Omental fat pad (tissue), 4 donors: ENCODE data around the gene COL4A5. TPM values are rescaled to one million over a fixed set of nuclear protein-coding genes. Genes with fewer than 3 reads are reported as not detected.
"Not testable (repeated sequence)": the region's sequence is repeated elsewhere in the genome, so short reads cannot be mapped to it uniquely, and the experiment has no call there.

ENCODE experiments used
- ATAC-seq: fragments of 150-250 bp; one replicate; pipeline ENCODE4 v1.9.1; 2016; ENCODE audit warnings: mild to moderate bottlenecking, moderate library complexity; ENCODE audit not compliant: low FRiP score
- DNase-seq: peaks from one replicate; pipeline ENCODE4 v3.0.0-alpha.2; 2019; ENCODE audit warnings: low spot score
- total RNA-seq, 4 donors: library from RNA; depleted of rRNA; stranded (reverse); fragments of >200 nt; gene quantifications; one replicate each; pipeline ENCODE4 v1.1.0, GENCODE V29; 2016
- TF ChIP-seq, protein P1 (sequence below), 3 donors: fragments of 450-650 bp; IDR thresholded peaks; one replicate each; pipeline ENCODE4 v1.5.1; 2016 to 2017; ENCODE audit warnings: antibody characterized with exemption in 3 of 3, mild to moderate bottlenecking in 3 of 3, moderate library complexity in 2 of 3

COL4A5 gene
- total RNA-seq, 4 donors from 2014 or later = 7.0 to 29.7 (median 10.7) TPM

- ATAC-seq (no peak), DNase-seq (no peak)
- TF ChIP-seq, protein P1, sequence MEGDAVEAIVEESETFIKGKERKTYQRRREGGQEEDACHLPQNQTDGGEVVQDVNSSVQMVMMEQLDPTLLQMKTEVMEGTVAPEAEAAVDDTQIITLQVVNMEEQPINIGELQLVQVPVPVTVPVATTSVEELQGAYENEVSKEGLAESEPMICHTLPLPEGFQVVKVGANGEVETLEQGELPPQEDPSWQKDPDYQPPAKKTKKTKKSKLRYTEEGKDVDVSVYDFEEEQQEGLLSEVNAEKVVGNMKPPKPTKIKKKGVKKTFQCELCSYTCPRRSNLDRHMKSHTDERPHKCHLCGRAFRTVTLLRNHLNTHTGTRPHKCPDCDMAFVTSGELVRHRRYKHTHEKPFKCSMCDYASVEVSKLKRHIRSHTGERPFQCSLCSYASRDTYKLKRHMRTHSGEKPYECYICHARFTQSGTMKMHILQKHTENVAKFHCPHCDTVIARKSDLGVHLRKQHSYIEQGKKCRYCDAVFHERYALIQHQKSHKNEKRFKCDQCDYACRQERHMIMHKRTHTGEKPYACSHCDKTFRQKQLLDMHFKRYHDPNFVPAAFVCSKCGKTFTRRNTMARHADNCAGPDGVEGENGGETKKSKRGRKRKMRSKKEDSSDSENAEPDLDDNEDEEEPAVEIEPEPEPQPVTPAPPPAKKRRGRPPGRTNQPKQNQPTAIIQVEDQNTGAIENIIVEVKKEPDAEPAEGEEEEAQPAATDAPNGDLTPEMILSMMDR (IDR thresholded peaks at IDR 0.05) = no peak
Measured at GRCh38 chrX:108453841-108454240, 14.2 kb downstream of the COL4A5 start.

DNA sequence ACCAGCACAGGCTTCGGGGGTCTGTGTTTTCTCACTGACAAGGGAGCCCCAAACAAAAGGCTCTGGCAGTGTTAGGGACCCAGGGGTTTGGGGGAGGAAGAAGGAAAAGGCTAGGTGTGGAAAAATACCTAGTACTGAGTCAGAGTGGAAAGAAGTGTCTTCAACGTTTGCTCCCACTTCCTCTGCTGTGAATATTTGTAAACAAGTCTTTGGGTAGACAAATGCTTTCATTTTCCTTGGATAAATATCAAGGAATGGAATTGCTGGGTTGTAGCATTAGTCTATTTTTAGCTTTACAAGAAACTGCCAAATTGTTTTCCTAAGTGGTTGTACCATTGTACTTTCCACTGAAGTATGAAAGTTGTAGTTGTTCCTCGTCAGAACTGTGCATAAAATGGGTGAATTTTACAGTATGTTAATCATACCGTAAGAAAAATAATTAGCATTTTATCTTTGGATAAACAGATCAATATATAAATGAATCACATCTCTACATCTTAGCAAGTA lies 17.4 kb downstream of the COL4A5 start:
- no peak for ATAC-seq
- DNase-seq = no peak
- TF ChIP-seq, protein P1 (IDR thresholded peaks at IDR 0.05) = no peak

- DNase-seq = no peak
- TF ChIP-seq, protein P1 (IDR thresholded peaks at IDR 0.05) = no peak
- ATAC-seq = no peak
Measured at GRCh38 chrX:108464604-108465003, 25.0 kb downstream of the COL4A5 start.

GRCh38 chrX:108468486-108468885 lies 28.8 kb downstream of the COL4A5 start:
- no peak for ATAC-seq
- no peak for DNase-seq
- TF ChIP-seq, protein P1 (IDR thresholded peaks at IDR 0.05) = no peak

DNA sequence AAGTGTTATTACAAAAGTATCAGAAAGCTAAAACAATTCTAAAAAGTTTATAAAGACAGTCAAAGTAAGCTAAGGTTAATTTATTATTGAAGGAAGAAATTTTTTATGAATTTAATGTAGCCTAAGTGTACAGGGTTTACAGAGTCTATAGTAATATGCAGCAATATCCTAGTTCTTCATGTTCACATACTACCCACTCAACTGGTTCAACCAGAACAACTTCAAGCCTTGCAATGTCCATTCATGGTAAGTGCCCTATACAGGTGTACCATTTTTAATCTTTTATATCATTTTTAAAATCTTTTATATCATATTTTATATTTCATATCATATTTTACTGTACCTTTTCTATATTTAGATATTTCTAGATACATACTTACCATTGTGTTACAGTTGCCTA lies 34.3 kb downstream of the COL4A5 start:
- ATAC-seq = no peak
- no peak for DNase-seq
- TF ChIP-seq, protein P1 (IDR thresholded peaks at IDR 0.05) = no peak

DNA sequence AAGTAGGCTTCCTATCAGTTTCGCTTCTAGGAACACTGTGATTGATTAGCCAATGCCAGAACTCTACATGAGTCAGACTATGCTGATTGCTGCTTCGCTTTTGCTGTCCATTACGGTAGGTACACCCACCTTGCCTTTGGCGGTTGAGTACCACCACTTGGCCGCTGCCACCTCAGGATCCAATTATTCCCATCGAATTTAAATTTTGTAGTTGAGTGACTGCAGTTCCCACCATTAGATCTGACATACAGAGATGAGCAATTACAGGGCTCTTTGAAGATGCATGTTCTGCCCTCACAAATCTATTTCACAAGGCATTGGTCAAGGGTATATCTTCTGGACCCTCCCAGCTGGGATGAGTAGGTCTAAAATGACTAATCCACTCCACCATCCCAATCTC lies 41.9 kb downstream of the COL4A5 start:
- not testable (repeated sequence) for ATAC-seq, DNase-seq

GRCh38 chrX:108484251-108484650 lies 44.6 kb downstream of the COL4A5 start:
- TF ChIP-seq, protein P1 (IDR thresholded peaks at IDR 0.05) = no peak
- ATAC-seq (no peak), DNase-seq (no peak)

DNA sequence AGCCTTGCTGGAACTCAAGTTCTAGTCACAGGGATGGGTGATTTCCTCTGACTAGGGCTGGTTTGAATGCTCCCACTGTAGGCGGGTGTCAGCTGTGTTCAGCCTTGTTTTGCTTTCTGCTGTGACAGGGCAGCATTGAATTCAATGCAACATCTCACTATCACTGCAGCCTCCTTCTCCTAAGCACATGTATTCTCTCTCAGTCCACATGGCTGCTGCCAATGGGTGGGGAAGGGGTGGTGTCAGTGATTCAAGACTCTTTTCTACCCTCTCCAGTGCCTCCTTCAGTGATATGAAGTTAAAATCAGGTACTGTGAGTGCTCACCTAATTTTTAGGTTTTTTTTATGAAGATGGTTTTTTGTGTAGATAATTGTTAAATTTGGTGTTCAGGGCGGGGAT lies 46.3 kb downstream of the COL4A5 start:
- ATAC-seq = no peak
- TF ChIP-seq, protein P1 (IDR thresholded peaks at IDR 0.05) = no peak
- no peak for DNase-seq
